GM12864 (cell line): Measurements from ENCODE around the gene ATP13A5.

Experiments used
- DNase-seq: peaks from one replicate; pipeline ENCODE4 v3.0.0-alpha.2; 2011; ENCODE audit warnings: low read depth
- H3K4me3 ChIP-seq: 2 replicates; pipeline ENCODE4 v1.5.1; 2011; ENCODE audit warnings: mild to moderate bottlenecking, low read depth, low read length, control low read depth
- TF ChIP-seq, protein P1 (sequence below): IDR thresholded peaks from 2 replicates; pipeline ENCODE4 v1.5.1; 2011; ENCODE audit warnings: low read depth, mild to moderate bottlenecking, moderate library complexity, low read length, control low read depth, inconsistent platforms; ENCODE audit errors: missing control alignments

ATP13A5 gene, protein sequence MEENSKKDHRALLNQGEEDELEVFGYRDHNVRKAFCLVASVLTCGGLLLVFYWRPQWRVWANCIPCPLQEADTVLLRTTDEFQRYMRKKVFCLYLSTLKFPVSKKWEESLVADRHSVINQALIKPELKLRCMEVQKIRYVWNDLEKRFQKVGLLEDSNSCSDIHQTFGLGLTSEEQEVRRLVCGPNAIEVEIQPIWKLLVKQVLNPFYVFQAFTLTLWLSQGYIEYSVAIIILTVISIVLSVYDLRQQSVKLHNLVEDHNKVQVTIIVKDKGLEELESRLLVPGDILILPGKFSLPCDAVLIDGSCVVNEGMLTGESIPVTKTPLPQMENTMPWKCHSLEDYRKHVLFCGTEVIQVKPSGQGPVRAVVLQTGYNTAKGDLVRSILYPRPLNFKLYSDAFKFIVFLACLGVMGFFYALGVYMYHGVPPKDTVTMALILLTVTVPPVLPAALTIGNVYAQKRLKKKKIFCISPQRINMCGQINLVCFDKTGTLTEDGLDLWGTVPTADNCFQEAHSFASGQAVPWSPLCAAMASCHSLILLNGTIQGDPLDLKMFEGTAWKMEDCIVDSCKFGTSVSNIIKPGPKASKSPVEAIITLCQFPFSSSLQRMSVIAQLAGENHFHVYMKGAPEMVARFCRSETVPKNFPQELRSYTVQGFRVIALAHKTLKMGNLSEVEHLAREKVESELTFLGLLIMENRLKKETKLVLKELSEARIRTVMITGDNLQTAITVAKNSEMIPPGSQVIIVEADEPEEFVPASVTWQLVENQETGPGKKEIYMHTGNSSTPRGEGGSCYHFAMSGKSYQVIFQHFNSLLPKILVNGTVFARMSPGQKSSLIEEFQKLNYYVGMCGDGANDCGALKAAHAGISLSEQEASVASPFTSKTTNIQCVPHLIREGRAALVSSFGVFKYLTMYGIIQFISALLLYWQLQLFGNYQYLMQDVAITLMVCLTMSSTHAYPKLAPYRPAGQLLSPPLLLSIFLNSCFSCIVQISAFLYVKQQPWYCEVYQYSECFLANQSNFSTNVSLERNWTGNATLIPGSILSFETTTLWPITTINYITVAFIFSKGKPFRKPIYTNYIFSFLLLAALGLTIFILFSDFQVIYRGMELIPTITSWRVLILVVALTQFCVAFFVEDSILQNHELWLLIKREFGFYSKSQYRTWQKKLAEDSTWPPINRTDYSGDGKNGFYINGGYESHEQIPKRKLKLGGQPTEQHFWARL

DNA sequence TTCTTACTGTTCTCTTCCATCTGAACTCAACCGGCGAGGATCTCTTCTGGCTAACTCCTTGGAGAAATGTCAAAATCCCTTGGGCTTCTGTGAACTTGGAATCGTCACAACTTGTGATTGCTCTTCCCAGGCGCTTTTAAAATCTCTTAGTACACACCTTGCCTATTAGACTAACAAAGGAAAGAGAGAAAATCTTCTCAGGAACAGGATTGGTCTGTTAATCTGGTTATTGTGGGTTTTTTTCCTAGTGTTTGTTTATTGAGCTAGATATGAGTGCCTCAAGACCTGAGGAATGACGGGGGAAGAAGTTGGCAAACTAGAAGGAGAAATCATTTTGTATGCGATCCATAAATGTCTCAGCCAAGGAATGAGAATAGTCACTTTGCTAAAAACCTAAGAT is at the start of gene ATP13A5:
TSS of gene ATP13A5 (minus strand) at position 48 of the 400 bp plus-strand sequence. CDS start at position 20, 28 bp downstream.
- TF ChIP-seq, protein P1, sequence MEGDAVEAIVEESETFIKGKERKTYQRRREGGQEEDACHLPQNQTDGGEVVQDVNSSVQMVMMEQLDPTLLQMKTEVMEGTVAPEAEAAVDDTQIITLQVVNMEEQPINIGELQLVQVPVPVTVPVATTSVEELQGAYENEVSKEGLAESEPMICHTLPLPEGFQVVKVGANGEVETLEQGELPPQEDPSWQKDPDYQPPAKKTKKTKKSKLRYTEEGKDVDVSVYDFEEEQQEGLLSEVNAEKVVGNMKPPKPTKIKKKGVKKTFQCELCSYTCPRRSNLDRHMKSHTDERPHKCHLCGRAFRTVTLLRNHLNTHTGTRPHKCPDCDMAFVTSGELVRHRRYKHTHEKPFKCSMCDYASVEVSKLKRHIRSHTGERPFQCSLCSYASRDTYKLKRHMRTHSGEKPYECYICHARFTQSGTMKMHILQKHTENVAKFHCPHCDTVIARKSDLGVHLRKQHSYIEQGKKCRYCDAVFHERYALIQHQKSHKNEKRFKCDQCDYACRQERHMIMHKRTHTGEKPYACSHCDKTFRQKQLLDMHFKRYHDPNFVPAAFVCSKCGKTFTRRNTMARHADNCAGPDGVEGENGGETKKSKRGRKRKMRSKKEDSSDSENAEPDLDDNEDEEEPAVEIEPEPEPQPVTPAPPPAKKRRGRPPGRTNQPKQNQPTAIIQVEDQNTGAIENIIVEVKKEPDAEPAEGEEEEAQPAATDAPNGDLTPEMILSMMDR: no peak
- DNase-seq: no peak
- no peak within 1 kb of the TSS for H3K4me3 ChIP-seq

DNA sequence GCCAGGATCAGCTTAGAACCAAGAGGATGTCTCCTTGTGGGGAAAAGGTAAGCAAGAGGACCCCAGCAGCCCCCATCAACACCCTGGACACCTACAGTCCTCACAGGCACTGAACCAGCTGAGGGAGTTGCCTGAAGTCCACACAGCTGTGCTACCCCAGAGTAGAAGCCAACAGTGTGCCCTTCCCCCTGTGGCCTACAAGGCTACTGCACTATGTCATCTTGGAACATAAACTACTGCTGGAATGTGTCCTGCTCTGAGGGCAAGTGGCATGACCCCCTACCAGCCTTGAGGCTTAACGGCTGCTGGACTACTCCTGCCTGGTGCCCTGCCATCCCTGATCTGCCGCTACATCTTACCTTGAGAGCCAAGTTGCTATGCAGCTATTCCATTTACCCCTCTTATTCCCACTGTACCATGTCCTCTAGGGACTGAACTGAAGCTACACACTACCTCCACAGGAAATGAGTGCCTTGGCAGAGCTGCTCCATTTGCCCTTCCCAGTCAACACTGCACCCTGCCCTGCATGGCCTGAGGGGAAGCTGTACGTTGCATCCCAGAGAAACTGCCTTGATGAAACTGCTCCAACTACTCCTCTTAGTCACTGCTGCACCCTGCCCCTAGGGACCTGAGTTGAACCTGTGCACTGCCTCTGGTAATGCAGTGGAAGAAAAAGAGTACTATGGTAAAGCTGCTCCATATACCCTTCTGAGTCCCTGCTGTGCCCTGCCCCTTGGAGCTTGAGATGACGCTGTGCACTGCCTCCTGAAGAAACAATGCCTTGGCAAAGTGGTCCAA is 40.2 kb upstream of the ATP13A5 start:
- H3K4me3 ChIP-seq: no peak overlapping the region
- DNase-seq: no peak
- TF ChIP-seq, protein P1: no peak

DNA sequence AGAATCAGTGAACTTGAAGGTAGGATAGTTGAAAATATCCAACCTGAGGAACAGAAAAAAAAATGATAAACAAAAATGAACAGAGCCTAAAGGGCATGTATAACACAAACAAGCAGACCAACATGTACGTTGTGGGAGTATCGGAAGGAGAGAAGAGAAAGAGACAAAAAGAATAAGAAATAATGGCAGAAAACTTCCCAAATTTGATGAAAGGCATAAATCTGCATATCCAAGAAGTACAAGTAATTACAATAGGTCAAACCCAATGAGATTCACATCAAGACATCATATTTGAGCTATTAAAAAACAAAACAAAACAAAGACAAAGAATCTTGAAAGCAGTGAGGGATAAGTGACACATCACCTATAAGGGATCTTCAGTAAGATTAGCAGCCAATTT is 38.1 kb upstream of the ATP13A5 start:
- H3K4me3 ChIP-seq: no peak overlapping the region
- DNase-seq: no peak
- TF ChIP-seq, protein P1: no peak

DNA sequence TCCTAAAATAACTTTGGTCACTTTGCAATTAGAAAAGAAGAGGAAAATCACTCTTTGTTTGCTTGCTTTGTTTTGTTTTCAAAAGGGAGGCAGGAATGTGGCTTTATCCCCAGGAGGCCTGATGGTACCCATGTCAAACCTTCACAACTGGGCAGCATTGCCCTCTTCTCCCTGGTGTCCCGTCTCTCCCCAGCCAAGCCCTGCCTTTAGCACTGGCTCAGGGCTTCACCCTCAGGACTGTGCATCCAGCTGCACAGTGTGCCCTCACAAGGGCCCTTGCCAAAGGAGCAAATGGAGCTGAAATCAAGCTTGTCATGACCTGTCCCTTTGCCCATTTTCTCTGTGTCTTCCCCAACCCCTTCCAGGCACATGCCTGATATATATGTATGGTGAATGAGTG is 29.1 kb upstream of the ATP13A5 start:
- TF ChIP-seq, protein P1: no peak
- no peak for DNase-seq
- H3K4me3 ChIP-seq: no peak overlapping the region

DNA sequence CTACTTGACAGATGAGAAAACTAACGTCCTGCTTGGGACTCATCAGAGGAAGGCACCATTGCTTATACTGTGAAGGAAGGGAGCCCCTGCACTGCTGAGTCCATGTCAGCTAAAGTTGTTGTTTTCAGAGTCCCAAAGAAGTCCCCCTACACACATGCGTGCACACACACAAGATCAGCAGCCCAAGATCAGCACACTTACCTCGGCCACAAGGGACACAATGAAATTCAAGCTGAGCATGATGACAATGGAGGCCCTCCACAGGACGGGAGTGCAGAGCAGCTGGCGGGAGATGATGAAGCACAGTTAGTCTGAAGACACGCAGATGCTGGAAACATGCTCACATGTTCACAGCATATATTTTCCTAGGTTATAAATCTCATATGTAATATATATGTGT is 28.6 kb upstream of the ATP13A5 start:
- no peak for DNase-seq
- TF ChIP-seq, protein P1: no peak
- H3K4me3 ChIP-seq: no peak overlapping the region

DNA sequence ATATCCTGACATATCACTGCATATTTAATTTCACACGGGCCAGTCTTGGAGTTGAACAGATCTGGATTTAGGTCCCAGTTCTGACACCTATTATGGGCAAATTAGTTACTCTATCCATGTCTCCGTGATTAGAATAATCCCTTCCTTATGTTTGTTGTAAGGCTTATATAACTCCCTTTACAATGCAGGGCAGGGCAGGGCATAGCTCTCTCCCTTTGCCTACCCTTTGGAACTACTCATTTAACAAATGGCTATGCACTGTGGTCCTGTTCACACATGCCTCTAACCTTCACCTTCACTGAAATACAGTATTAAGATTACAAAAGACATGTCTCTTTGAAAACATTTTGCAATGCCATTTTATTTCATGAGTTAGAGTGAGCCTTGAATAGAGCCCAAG is 24.8 kb upstream of the ATP13A5 start:
- no peak for DNase-seq
- TF ChIP-seq, protein P1: no peak
- no peak overlapping the region for H3K4me3 ChIP-seq
